A549 (cell line): ENCODE data around the gene FAM163A.

Experiments used
- EHF ChIP-seq: fragments of 250-450 bp; sonication (Bioruptor Pico); IDR thresholded peaks from 2 replicates; pipeline ENCODE4 v1.5.0; 2020; ENCODE audit warnings: mild to moderate bottlenecking
- ESRRA ChIP-seq: fragments of 150-350 bp; IDR thresholded peaks from 2 replicates; pipeline ENCODE4 v1.6.1; 2014; ENCODE audit warnings: mild to moderate bottlenecking, low read length, borderline replicate concordance
- MAFK ChIP-seq: fragments of 450-650 bp; IDR thresholded peaks from 2 replicates; pipeline ENCODE4 v1.6.1; 2014; ENCODE audit not compliant: partially characterized antibody
- MAZ ChIP-seq: fragments of 150-350 bp; IDR thresholded peaks from 2 replicates; pipeline ENCODE4 v1.6.1; 2014; ENCODE audit warnings: antibody characterized with exemption, low read depth, low read length, borderline replicate concordance
- NPAS2 ChIP-seq: fragments of 250-450 bp; sonication (Bioruptor Pico); IDR thresholded peaks from 2 replicates; pipeline ENCODE4 v1.8.0; 2022; ENCODE audit warnings: mild to moderate bottlenecking, moderate library complexity, borderline replicate concordance
- POLR2A ChIP-seq: IDR thresholded peaks from 2 replicates; pipeline ENCODE4 v1.6.1; 2012; ENCODE audit warnings: mild to moderate bottlenecking, low read length
- RAD21 ChIP-seq, 2 experiments: fragments of >200 bp in 1 of 2; sonication (Bioruptor Twin) in 1 of 2; formaldehyde crosslinking in 1 of 2; IDR thresholded peaks in 1 of 2; conservative IDR thresholded peaks in 1 of 2; 2 replicates in 1 of 2; 3 replicates in 1 of 2; pipeline ENCODE4 v1.6.1; 2012 to 2018; ENCODE audit warnings: inconsistent platforms in 1 of 2
- RFX5 ChIP-seq: fragments of 450-650 bp; IDR thresholded peaks from 2 replicates; pipeline ENCODE4 v1.7.1; 2014; ENCODE audit warnings: antibody characterized with exemption, mild to moderate bottlenecking, moderate library complexity
- TF ChIP-seq, protein P1 (sequence below): fragments of >200 bp; sonication (Bioruptor Twin); formaldehyde crosslinking; IDR thresholded peaks from 3 replicates; pipeline ENCODE4 v1.5.1; 2016
- TF ChIP-seq, protein P2 (sequence below): fragments of 150-350 bp; IDR thresholded peaks from 2 replicates; pipeline ENCODE4 v1.6.1; 2014; ENCODE audit warnings: low read depth, mild to moderate bottlenecking, low read length

DNA sequence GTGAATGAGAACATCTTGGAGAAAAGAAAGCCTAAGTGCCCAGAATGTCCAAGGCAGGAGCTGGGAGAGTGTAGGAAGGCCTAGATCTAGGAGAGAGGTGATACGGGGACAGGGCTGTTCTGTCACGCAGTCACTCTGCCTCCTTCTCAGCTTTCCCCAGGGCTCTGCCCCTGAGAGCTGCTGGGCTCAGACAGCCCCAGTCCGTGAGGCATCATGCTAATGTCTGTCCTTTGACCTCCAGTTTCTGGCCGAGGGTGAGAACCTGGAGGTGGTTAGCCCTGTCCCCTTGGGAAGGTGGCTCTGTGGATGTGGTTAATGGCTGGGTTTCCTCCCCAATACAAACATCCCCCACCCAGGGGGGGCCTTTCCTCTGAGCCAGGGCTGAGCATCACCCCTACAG, 63.2 kb downstream of the FAM163A start:
- TF ChIP-seq POLR2A (no peak), RFX5 (no peak), MAZ (no peak), RAD21 (conservative IDR thresholded peaks at IDR 0.05 in 1 of 2, IDR thresholded peaks at IDR 0.05 in 1 of 2) (no peak), NPAS2 (CRISPR knock-in tag) (no peak), MAFK (no peak), EHF (no peak), ESRRA (no peak)
- TF ChIP-seq, protein P1, sequence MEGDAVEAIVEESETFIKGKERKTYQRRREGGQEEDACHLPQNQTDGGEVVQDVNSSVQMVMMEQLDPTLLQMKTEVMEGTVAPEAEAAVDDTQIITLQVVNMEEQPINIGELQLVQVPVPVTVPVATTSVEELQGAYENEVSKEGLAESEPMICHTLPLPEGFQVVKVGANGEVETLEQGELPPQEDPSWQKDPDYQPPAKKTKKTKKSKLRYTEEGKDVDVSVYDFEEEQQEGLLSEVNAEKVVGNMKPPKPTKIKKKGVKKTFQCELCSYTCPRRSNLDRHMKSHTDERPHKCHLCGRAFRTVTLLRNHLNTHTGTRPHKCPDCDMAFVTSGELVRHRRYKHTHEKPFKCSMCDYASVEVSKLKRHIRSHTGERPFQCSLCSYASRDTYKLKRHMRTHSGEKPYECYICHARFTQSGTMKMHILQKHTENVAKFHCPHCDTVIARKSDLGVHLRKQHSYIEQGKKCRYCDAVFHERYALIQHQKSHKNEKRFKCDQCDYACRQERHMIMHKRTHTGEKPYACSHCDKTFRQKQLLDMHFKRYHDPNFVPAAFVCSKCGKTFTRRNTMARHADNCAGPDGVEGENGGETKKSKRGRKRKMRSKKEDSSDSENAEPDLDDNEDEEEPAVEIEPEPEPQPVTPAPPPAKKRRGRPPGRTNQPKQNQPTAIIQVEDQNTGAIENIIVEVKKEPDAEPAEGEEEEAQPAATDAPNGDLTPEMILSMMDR = no peak
- TF ChIP-seq, protein P2, sequence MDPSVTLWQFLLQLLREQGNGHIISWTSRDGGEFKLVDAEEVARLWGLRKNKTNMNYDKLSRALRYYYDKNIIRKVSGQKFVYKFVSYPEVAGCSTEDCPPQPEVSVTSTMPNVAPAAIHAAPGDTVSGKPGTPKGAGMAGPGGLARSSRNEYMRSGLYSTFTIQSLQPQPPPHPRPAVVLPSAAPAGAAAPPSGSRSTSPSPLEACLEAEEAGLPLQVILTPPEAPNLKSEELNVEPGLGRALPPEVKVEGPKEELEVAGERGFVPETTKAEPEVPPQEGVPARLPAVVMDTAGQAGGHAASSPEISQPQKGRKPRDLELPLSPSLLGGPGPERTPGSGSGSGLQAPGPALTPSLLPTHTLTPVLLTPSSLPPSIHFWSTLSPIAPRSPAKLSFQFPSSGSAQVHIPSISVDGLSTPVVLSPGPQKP = no peak
